Fibroblast of skin of left biceps (primary cell): ENCODE data around the gene HES2.
"Not testable (repeated sequence)": the region's sequence is repeated elsewhere in the genome, so short reads cannot be mapped to it uniquely, and the experiment has no call there.

Source experiments
- DNase-seq, 2 experiments: peaks; one replicate each; pipeline ENCODE4 v3.0.0-alpha.2; 2013; ENCODE audit warnings: low read depth in 2 of 2

The HES2 gene, protein sequence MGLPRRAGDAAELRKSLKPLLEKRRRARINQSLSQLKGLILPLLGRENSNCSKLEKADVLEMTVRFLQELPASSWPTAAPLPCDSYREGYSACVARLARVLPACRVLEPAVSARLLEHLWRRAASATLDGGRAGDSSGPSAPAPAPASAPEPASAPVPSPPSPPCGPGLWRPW

GRCh38 chr1:6419804-6420453 lies at the start of gene HES2:
TSS of gene HES2 (minus strand) at chr1:6419919. CDS start at chr1:6419820, 99 bp downstream.
- no peak for DNase-seq

GRCh38 chr1:6468729-6469461 lies 49.2 kb upstream of the HES2 start:
- DNase-seq: no peak

- DNase-seq: no peak
Measured at GRCh38 chr1:6467744-6468688, 48.3 kb upstream of the HES2 start.

DNA sequence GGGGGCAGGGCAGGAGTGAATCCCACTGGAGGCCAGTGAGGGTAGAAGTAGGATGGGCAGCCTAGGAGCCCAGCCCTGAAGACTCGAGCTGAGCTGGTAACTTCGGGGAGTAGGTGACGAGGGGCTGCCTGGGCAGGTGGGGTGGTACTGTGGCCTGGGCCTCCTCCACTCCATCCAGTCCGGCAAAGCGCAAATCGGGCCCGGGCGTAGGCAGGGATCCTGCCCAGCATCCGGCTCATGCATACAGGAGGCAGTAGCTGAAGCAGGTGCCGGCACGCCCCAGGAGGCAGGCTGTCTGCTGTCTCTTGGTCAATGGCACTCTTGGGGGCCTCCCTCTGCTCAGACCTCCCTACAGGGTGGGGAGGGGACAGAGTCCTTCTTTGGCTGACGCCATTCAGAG lies 47.5 kb upstream of the HES2 start:
- no peak for DNase-seq

GRCh38 chr1:6466751-6467150 lies 47.0 kb upstream of the HES2 start:
- no peak for DNase-seq

GRCh38 chr1:6466023-6466422 lies 46.3 kb upstream of the HES2 start, which contains the start of gene TNFRSF25:
TSS of gene TNFRSF25 (minus strand) at chr1:6466173. CDS start at chr1:6466107, 66 bp downstream.
- DNase-seq: no peak

DNA sequence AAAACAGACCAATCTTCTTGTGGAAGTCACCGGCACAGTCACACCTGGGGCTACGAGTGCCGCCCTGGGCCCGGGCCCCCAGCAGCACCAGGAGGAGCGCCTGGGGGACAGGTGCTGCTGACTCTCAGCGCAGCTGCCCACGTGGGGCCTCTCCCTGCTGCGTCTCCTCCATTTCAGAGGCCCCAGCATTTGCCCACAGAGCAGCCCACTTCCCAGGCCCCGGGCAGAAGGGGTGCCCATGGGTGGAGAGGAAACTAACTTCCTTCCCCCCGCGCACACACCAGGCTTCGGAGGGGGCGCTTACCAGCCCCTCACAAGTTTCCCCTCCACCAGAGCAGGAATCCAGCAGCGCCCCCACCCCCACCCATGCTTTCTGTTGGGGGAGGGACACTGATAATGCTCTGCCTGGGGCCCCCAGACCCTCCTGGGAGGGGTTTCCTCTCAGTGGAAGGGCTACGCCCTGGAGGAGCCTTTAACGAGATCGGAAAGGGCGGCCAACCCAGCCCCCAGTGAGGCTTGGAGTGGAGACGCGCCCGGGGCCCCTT lies 45.8 kb upstream of the HES2 start:
- DNase-seq: no peak

DNA sequence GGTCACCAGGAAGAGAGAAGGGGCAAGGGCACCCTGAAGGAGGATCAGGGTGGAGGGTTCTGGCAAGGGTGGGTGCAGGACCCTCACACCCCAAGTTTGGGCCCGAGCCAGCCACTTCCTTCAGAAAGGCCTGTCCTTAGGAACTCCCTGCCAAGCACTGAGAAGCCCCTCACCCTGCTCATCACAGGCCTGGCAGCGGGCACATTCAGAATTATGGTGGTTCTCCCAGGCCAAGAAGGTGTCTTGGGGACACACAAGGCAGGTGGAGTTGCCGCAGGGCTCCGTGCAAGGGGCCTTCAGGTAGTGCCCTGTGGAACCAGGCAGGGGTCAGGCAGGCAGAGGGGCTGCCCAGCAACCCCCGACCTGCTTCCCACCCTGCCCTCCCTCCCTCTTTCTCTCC lies 45.2 kb upstream of the HES2 start:
- no peak for DNase-seq

DNA sequence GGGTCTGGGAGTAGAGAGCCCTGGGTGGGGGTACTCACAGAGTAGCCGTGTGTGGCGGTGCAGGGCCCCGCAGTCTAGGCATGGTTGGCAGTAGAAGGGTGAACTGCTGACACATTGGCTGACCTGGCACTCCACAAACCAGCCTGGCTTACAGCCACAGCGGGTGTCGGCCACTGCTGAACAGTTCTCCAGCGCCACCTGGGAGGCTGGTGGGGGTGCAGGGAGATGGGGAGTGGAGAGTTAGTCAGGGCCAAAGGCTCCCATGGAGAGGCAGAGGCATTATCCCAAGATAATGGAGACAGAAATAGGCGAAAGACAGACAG lies 44.8 kb upstream of the HES2 start:
- DNase-seq: no peak

DNA sequence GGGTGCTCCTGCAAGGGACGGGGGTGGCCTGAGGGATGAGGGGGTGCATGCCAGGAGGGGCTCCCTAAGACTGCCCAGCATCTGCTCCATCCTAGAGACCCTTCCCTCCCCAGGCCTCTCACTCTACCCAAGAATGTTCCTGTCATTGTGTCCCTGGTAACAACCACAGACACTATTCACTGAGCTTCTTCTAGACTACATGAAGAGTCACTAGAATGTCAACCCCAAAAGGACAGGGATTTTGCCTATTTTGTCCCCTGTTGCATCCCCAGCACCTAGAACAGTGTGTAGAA lies 43.3 kb upstream of the HES2 start:
- no peak for DNase-seq

DNA sequence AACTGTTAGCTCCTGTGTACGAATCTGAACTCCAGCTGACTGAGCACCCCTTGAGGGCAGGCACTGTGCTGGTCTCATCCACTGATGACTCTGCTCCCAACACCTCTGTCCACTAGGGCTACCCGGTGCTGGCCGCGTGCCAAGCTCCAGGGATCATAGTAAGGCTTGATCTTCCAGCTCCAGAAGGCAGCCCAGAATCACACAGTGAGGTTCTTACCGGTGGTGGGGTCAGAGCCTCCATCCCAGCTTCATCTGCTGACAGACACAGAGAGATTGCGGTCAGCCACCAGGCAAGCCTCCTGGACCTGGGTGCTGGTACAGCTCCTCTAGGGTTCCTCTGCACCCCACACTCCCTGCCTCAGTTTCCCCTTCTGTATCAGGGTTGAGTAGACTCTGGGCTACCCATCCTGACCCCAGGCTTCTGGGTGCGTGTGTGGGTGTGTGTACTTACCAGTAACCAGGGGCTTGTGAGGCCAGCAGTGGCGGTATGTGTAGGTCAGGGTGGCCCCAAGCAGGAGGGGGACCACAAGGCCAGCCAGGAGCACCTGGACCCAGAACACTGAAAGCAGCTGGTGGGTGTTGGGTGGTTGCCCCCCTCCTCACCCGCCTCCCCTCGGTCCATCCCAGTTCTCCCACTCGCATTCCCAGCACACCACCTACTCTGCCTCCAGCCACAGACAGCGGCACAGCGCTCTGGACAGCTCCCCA lies 42.8 kb upstream of the HES2 start:
- no peak for DNase-seq

DNA sequence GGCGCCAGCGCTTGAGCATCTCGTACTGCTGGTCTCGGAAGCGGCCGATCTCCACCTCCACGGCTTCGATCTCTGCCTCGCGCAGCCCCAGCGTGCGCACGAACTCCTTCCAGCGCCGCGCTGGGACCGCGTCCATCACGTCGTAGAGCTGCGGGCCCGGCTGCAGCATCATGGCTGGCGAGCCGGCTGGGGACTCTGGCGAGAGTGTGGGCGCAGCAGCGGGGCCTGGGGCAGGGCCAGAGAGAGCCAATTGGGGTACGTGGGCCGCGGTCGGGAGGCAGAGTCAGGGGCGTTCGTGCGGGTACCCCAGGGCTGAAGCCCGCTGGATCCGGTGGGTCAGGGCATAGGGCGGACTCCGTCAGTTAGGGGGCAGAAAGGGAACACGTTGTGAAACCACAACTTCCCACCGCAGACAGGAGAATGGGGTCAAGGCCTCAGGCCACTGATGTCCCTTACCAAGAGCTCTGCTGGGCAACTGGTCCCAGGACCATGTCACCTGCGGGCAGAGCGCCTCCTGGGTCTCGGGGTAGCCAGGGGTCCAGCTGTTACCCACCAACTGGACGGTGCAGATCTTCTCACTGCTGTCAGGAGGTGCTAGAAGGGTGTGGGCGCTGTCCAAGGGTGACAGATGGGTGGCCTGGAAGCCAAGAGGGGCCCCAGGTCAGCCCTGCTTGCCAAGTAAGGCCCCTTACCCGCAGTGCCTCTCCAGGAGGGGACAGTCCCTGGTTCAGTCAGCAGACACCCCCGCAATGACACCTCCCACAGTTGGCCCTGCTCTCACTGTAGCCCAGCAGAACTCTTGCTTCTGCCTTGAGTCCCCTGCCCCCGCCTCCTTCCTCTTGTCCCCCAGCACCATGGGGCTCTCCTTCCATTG lies 42.1 kb upstream of the HES2 start:
- DNase-seq: no peak

- no peak for DNase-seq
Measured at GRCh38 chr1:6461051-6461530, 41.4 kb upstream of the HES2 start.

DNA sequence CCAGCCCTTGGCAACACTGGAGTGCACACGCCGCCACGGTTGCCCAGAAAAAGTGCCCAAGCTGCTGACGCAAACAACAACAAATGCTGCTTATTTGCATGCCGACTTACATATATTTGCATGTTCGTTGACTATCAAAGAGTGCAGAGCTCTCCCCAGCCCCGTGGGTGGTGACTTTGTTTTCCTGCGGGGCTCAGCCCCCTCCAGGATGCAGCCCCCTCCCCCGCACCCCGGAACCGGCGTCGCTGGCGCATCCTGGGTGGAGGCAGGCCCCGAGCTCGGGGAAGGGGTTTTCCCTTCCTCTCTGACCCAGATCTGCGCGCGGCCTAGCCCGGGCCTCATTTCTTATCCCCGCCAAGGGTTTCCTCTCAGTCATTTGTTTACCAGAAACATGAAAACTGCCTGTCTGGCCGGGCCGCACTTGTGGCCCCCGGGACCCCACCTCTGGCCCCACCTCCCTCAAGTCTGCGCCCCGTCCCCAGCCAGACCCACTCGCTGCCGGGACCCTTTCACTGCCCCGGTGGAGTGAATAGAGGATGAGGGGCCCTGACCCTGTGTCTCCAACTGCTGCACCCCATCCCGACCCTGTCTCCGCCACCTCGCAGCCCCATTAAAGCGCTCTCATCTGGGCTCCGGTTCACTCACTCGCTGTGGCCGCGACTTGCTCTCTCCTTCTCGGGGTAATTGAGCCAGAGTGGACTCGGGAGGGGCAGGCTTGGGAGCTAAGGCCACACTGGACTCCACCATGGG lies 40.8 kb upstream of the HES2 start:
- no peak for DNase-seq

DNA sequence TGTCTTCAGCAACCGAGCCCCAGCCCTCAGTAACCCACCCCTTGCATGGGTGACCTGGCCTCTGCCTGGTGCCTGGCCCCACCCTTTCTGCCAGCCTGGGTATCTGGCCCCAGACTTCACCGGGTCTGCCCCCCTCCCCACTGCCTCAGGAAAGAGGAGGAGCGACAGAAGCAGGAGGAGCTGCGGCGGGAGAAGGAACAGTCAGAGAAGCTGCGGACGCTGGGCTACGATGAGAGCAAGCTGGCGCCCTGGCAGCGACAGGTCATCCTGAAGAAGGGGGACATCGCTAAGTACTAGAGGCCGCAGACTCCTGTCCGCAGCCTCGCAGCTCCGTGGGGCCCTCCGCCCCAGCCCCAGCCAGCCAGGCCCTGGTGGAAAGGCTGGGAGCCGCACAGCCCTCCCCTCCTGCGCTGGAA lies 40.1 kb upstream of the HES2 start:
- no peak for DNase-seq

GRCh38 chr1:6456800-6457466 lies 37.2 kb upstream of the HES2 start:
- DNase-seq: no peak

GRCh38 chr1:6455752-6456520 lies 36.2 kb upstream of the HES2 start:
- not testable (repeated sequence) for DNase-seq
